Stimulated activated CD4-positive, alpha-beta T cell treated with anti-CD3 and anti-CD28 coated beads, Interleukin-1b, Interleukin-23, amount 100 ng/mL, for 1 hour (primary cell): ENCODE measurements around the gene OPN5.

Experiments
- DNase-seq, 2 donors: peaks; one replicate each; pipeline ENCODE4 v3.0.0-alpha.2; 2020; ENCODE audit warnings: low read depth in 2 of 2

The OPN5 gene

DNA sequence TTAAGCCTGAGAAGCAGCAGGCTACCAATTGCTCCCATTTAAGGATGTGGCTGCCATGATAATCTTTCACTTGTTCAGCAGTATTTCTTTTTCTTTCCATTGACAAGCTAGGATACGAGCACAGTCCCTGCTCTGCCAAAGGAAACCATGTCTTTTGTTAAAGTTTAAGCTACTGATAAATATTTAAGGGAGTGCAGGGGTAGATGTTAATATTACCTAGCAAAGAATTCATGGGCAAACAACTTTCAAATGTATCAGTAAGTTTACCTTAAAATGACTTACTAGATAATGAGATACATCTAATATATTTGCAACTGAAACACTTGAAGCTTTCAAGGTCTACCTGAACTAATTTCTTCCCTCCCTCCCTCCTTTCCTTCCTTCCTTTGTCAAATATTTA, 77.3 kb downstream of the OPN5 start:
- DNase-seq: no peak

DNA sequence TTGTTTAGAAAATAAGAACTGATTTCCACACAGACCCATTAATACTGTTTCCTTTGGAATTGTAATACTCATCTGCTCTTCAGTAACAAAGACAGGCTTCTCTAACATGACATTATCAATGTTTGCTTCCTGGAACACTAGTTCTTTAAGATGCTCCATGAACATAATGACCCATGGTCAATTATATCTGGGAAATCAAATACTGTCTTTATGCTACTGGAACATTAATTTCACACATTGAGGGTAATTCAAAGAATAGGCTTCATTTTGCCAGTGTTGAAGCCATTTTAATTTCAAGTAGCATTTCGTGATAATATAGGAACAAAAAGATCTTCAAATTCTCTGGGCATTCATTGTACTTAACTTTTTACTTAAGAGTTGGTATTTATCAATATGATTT, 80.9 kb downstream of the OPN5 start:
- no peak for DNase-seq

DNA sequence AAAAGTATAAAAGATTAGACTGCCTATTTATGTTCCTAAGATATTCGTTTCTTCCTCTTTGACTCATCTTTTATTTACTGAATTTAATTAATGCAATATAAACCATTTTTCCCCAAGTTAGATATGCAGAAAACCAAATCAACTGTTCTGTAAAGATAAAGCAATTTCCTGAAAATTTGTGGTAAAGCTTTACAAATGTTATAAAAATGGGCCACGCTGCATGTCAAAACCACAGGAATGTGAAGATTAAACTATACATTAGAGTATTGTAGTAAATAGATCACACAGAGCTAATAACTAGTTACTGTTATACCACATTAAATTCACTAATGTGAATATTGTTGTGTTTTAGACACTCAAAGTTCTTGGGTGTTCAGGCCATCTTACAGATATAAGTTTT, 83.4 kb downstream of the OPN5 start:
- DNase-seq: no peak

- DNase-seq: no peak
Observed at GRCh38 chr6:47875593-47875992, 93.8 kb downstream of the OPN5 start.
